Keratinocyte (primary cell): Measurements from ENCODE around the gene PIR. TPM values are rescaled to one million over a fixed set of nuclear protein-coding genes. Genes with fewer than 3 reads are reported as not detected.

Source experiments
- DNase-seq: peaks from one replicate; pipeline ENCODE4 v3.0.0-alpha.2; 2011; ENCODE audit warnings: low read depth, missing footprints, low spot score
- FAIRE-seq: peaks from 2 replicates; lab custom pipeline; 2011; peaks lifted over from hg19 to GRCh38; lab: Jason Lieb, UNC
- H2AFZ ChIP-seq: 2 replicates; pipeline ENCODE4 v1.6.0; 2012; ENCODE audit warnings: low read length, control low read depth, inconsistent platforms; ENCODE audit not compliant: control insufficient read depth
- H3K27ac ChIP-seq: 2 replicates; pipeline ENCODE4 v1.5.1; 2011; ENCODE audit warnings: low read length; ENCODE audit not compliant: control insufficient read depth, insufficient read depth
- H3K27me3 ChIP-seq: 3 replicates; pipeline ENCODE4 v1.6.0; 2011; ENCODE audit warnings: low read length; ENCODE audit not compliant: control insufficient read depth, insufficient read depth; ENCODE audit errors: extremely low read depth
- H3K36me3 ChIP-seq, 2 experiments: 2 replicates in 1 of 2; 3 replicates in 1 of 2; pipeline ENCODE4 v1.5.1; 2011; ENCODE audit warnings: low read length in 2 of 2, mild to moderate bottlenecking in 1 of 2; ENCODE audit not compliant: control insufficient read depth in 2 of 2, insufficient read depth in 2 of 2; ENCODE audit errors: extremely low read depth in 1 of 2
- H3K4me1 ChIP-seq: 3 replicates; pipeline ENCODE4 v1.5.1; 2011; ENCODE audit warnings: low read length; ENCODE audit not compliant: control insufficient read depth, insufficient read depth; ENCODE audit errors: extremely low read depth
- H3K4me2 ChIP-seq: 3 replicates; pipeline ENCODE4 v1.6.0; 2011; ENCODE audit warnings: low read depth, low read length; ENCODE audit not compliant: control insufficient read depth, insufficient read depth; ENCODE audit errors: extremely low read depth
- H3K4me3 ChIP-seq, 3 experiments: fragments of 200-600 bp in 1 of 3; sonication (generic) in 1 of 3; 2 replicates in 2 of 3; 3 replicates in 1 of 3; pipeline ENCODE4 v1.5.1; 2011 to 2016; ENCODE audit warnings: low read length in 3 of 3, mild to moderate bottlenecking in 3 of 3, control low read depth in 2 of 3, inconsistent platforms in 1 of 3, low read depth in 1 of 3, mixed read lengths in 1 of 3, mixed run types in 1 of 3, moderate library complexity in 1 of 3; ENCODE audit not compliant: control insufficient read depth in 2 of 3, insufficient read depth in 2 of 3; ENCODE audit errors: extremely low read depth in 1 of 3
- H3K79me2 ChIP-seq: 2 replicates; pipeline ENCODE4 v1.6.0; 2012; ENCODE audit warnings: low read length; ENCODE audit not compliant: control insufficient read depth, insufficient read depth
- H3K9ac ChIP-seq: 3 replicates; pipeline ENCODE4 v1.6.0; 2011; ENCODE audit warnings: low read length; ENCODE audit not compliant: control insufficient read depth, insufficient read depth; ENCODE audit errors: extremely low read depth
- H3K9me1 ChIP-seq: 3 replicates; pipeline ENCODE4 v1.6.0; 2011; ENCODE audit warnings: low read length; ENCODE audit not compliant: control insufficient read depth, insufficient read depth; ENCODE audit errors: extremely low read depth
- H3K9me3 ChIP-seq: 2 replicates; pipeline ENCODE4 v1.5.1; 2012; ENCODE audit warnings: low read depth, low read length; ENCODE audit not compliant: control insufficient read depth
- H4K20me1 ChIP-seq: 3 replicates; pipeline ENCODE4 v1.6.0; 2011; ENCODE audit warnings: low read length; ENCODE audit not compliant: control insufficient read depth, insufficient read depth; ENCODE audit errors: extremely low read depth
- CTCF ChIP-seq, 3 experiments: IDR thresholded peaks in 1 of 3; conservative IDR thresholded peaks in 1 of 3; optimal IDR thresholded peaks in 1 of 3; 2 replicates in 2 of 3; 3 replicates in 1 of 3; pipeline versions ENCODE3 to v1.5.1; 2011; ENCODE audit warnings: low read length in 3 of 3, mild to moderate bottlenecking in 3 of 3, moderate library complexity in 2 of 3, control low read depth in 1 of 3, inconsistent platforms in 1 of 3; ENCODE audit not compliant: insufficient read depth in 2 of 3; ENCODE audit errors: extremely low read depth in 1 of 3
- EZH2 ChIP-seq: IDR thresholded peaks from one replicate; pipeline ENCODE4 v1.6.1; 2012; ENCODE audit warnings: inconsistent platforms, mild to moderate bottlenecking, low read length, moderate library complexity
- dilution Hi-C: fragments of 300-500 bp; cut with MboI; formaldehyde crosslinking; loops from one replicate; pipeline ENCODE4 v1.7.0; 2020; ENCODE audit warnings: low sequenced_read_pairs; ENCODE audit not compliant: extremely low pct_ligation_motif_present
- polyA plus RNA-seq, 5 experiments: library from polyadenylated mRNA; depleted of rRNA in 3 of 5; stranded (reverse) in 3 of 5; stranded (forward) in 1 of 5; unstranded in 1 of 5; fragments of >200 nt; gene quantifications; 1 replicate in 1 of 5; 2 replicates in 3 of 5; 3 replicates in 1 of 5; pipeline versions ENCODE4 v1.2.1 to v1.2.3, GENCODE V29; 2011 to 2012; ENCODE audit warnings: missing spikeins in 2 of 5, low read depth in 1 of 5, low replicate concordance in 1 of 5

Gene PIR
- polyA plus RNA-seq, 1 donor (not counting 4 experiments of a cell fraction or from before 2014, with no cell fraction given) = 23.2 TPM

- Histone ChIP-seq H3K4me2 (no peak overlapping the region), H3K27ac (no peak overlapping the region), H3K27me3 (peaks cover 3% of the 10 kb centered on the region), H3K9me1 (no peaks in the 10 kb centered on the region), H3K4me3 (no peak overlapping the region), H2AFZ (no peak overlapping the region), H4K20me1 (no peaks in the 10 kb centered on the region), H3K36me3 (no peaks in the 10 kb centered on the region), H3K79me2 (no peaks in the 10 kb centered on the region), H3K9ac (no peak overlapping the region), H3K4me1 (no peaks in the 10 kb centered on the region), H3K9me3 (no peaks in the 10 kb centered on the region)
- dilution Hi-C loops = no loop called here
- DNase-seq (no peak), FAIRE-seq (no peak)
- TF ChIP-seq EZH2 (no peak), CTCF (optimal IDR thresholded peaks at IDR 0.05 in 1 of 3, IDR thresholded peaks at IDR 0.05 in 1 of 3, conservative IDR thresholded peaks at IDR 0.05 in 1 of 3; ENCODE audit: extremely low read depth in 1 of 3, insufficient read depth in 2 of 3, low read length in 3 of 3) (no peak)
Measured at GRCh38 chrX:15437724-15438123, 55.4 kb downstream of the PIR start.

- dilution Hi-C loops = no loop called here
- no peaks in the 10 kb centered on the region for H4K20me1 ChIP-seq
- H3K4me3 ChIP-seq = no peak overlapping the region
- H3K9me3 ChIP-seq = no peaks in the 10 kb centered on the region
- no peaks in the 10 kb centered on the region for H3K4me1 ChIP-seq
- H3K79me2 ChIP-seq = no peaks in the 10 kb centered on the region
- H3K27ac ChIP-seq = no peak overlapping the region
- DNase-seq (no peak), FAIRE-seq (no peak)
- no peaks in the 10 kb centered on the region for H3K36me3 ChIP-seq
- H3K4me2 ChIP-seq = no peak overlapping the region
- peaks cover 3% of the 10 kb centered on the region for H3K27me3 ChIP-seq
- no peak overlapping the region for H3K9ac ChIP-seq
- H2AFZ ChIP-seq = no peak overlapping the region
- no peaks in the 10 kb centered on the region for H3K9me1 ChIP-seq
- TF ChIP-seq EZH2 (no peak), CTCF (optimal IDR thresholded peaks at IDR 0.05 in 1 of 3, IDR thresholded peaks at IDR 0.05 in 1 of 3, conservative IDR thresholded peaks at IDR 0.05 in 1 of 3; ENCODE audit: extremely low read depth in 1 of 3, insufficient read depth in 2 of 3, low read length in 3 of 3) (no peak)
Measured at GRCh38 chrX:15435836-15436619, 57.1 kb downstream of the PIR start.
